Measurements from ENCODE around the gene KIAA0232.

- TF ChIP-seq POU6F1 (CRISPR knock-in tag; IDR thresholded peaks at IDR 0.05; ENCODE audit: borderline replicate concordance, low read depth) (no peak), SNAI2 (CRISPR knock-in tag; IDR thresholded peaks at IDR 0.05) (no peak), ZC3H10 (CRISPR knock-in tag; IDR thresholded peaks at IDR 0.05) (no peak), ZFP30 (CRISPR knock-in tag; IDR thresholded peaks at IDR 0.05) (no peak), ISL1 (CRISPR knock-in tag; IDR thresholded peaks at IDR 0.05) (no peak), CSRNP3 (CRISPR knock-in tag; IDR thresholded peaks at IDR 0.05) (no peak), RARB (CRISPR knock-in tag; IDR thresholded peaks at IDR 0.05) (no peak)
Observed at GRCh38 chr4:6887591-6888371, 105.3 kb downstream of the KIAA0232 start.

Measured in SK-N-SH treated with all-trans-retinoic acid at 6 μM for 48 hours (cell line).